ENCODE results near the gene IGFLR1.

Gene IGFLR1

GRCh38 chr19:35777086-35777841 lies 35.0 kb upstream of the IGFLR1 start:
- H3K79me2 ChIP-seq = no peaks in the 10 kb centered on the region
- no peak overlapping the region for H3K4me2 ChIP-seq (ENCODE audit: low read length)
- no peak overlapping the region for H2AFZ ChIP-seq
- H3K27ac ChIP-seq = no peak overlapping the region
- H3K9me3 ChIP-seq (ENCODE audit: control insufficient read depth, low read length) = no peaks in the 10 kb centered on the region
- no peak for TF ChIP-seq CTCF (IDR thresholded peaks at IDR 0.05)
- H3K27me3 ChIP-seq (ENCODE audit: control insufficient read depth, insufficient read depth, low read length) = no peaks in the 10 kb centered on the region
- H3K36me3 ChIP-seq (ENCODE audit: control insufficient read depth, insufficient read depth, low read length) = no peaks in the 10 kb centered on the region
- H3K9ac ChIP-seq = no peak overlapping the region
- peaks cover 10% of the 10 kb centered on the region for H3K4me1 ChIP-seq
- no peak overlapping the region for H3K4me3 ChIP-seq (ENCODE audit: low read depth, low read length)

- no peak overlapping the region for H3K27ac ChIP-seq
- no peak for TF ChIP-seq CTCF (IDR thresholded peaks at IDR 0.05)
- H3K27me3 ChIP-seq (ENCODE audit: control insufficient read depth, insufficient read depth, low read length) = no peaks in the 10 kb centered on the region
- peak overlapping the region; percentile 77 for H3K4me2 ChIP-seq (ENCODE audit: low read length)
- no peaks in the 10 kb centered on the region for H3K9me3 ChIP-seq (ENCODE audit: control insufficient read depth, low read length)
- H3K79me2 ChIP-seq = no peaks in the 10 kb centered on the region
- H2AFZ ChIP-seq = peak overlapping the region; percentile 31
- H3K9ac ChIP-seq = no peak overlapping the region
- H3K4me3 ChIP-seq (ENCODE audit: low read depth, low read length) = peak overlapping the region; percentile 43
- no peaks in the 10 kb centered on the region for H3K36me3 ChIP-seq (ENCODE audit: control insufficient read depth, insufficient read depth, low read length)
- H3K4me1 ChIP-seq = peaks cover 10% of the 10 kb centered on the region
These were observed 34.0 kb upstream of the IGFLR1 start for GRCh38 chr19:35776102-35776788.

- Histone ChIP-seq H3K4me1 (peaks cover 10% of the 10 kb centered on the region), H3K9ac (no peak within 1 kb of the TSS), H3K79me2 (no peaks in the 10 kb centered on the region), H3K4me2 (ENCODE audit: low read length) (peak within 1 kb of the TSS; percentile 77), H3K27ac (no peak within 1 kb of the TSS), H3K36me3 (ENCODE audit: control insufficient read depth, insufficient read depth, low read length) (no peaks in the 10 kb centered on the region), H3K9me3 (ENCODE audit: control insufficient read depth, low read length) (no peaks in the 10 kb centered on the region), H2AFZ (peak within 1 kb of the TSS; percentile 80), H3K27me3 (ENCODE audit: control insufficient read depth, insufficient read depth, low read length) (no peaks in the 10 kb centered on the region), H3K4me3 (ENCODE audit: low read depth, low read length) (peak within 1 kb of the TSS; percentile 43)
- no peak for TF ChIP-seq CTCF (IDR thresholded peaks at IDR 0.05)
These were observed 33.2 kb upstream of the IGFLR1 start, which contains the start of gene ARHGAP33 for GRCh38 chr19:35775298-35776101. TSS of gene ARHGAP33 (plus strand) at chr19:35775564. CDS start at chr19:35775659, 95 bp downstream.

- H3K79me2 ChIP-seq = no peaks in the 10 kb centered on the region
- peak overlapping the region; percentile 43 for H3K4me3 ChIP-seq (ENCODE audit: low read depth, low read length)
- H3K9me3 ChIP-seq (ENCODE audit: control insufficient read depth, low read length) = no peaks in the 10 kb centered on the region
- no peaks in the 10 kb centered on the region for H3K36me3 ChIP-seq (ENCODE audit: control insufficient read depth, insufficient read depth, low read length)
- H3K4me2 ChIP-seq (ENCODE audit: low read length) = peak overlapping the region; percentile 77
- H3K27ac ChIP-seq = no peak overlapping the region
- no peak for TF ChIP-seq CTCF (IDR thresholded peaks at IDR 0.05)
- H3K9ac ChIP-seq = no peak overlapping the region
- peaks cover 10% of the 10 kb centered on the region for H3K4me1 ChIP-seq
- H2AFZ ChIP-seq = peak overlapping the region; percentile 80
- no peaks in the 10 kb centered on the region for H3K27me3 ChIP-seq (ENCODE audit: control insufficient read depth, insufficient read depth, low read length)
These were observed 32.7 kb upstream of the IGFLR1 start for GRCh38 chr19:35775046-35775297.

Data from parathyroid adenoma (tissue), 2 donors.